Activated T-cell treated with anti-CD3 and anti-CD28 coated beads, Interleukin-2, amount 50 U/mL, for 72 hours (primary cell): ENCODE measurements around the gene RANGAP1. TPM values are rescaled to one million over a fixed set of nuclear protein-coding genes. Genes with fewer than 3 reads are reported as not detected.

Experiments
- ATAC-seq, 2 donors: fragments of 150-1000 bp; cut with Tn5 transposase; replicated peaks in 1 of 2; 2 replicates each; pipeline ENCODE4 v1.10.0; 2021; ENCODE audit warnings: moderate library complexity in 2 of 2, mild to moderate bottlenecking in 1 of 2
- DNase-seq, 2 donors: peaks; one replicate each; pipeline ENCODE4 v3.0.0; 2021 to 2022; ENCODE audit warnings: mixed read lengths in 1 of 2
- H3K27ac Mint-ChIP-seq: one replicate; pipeline ENCODE4 v1.8.0; 2022; ENCODE audit warnings: mild to moderate bottlenecking, moderate library complexity, mixed read lengths
- H3K27me3 Mint-ChIP-seq: one replicate; pipeline ENCODE4 v1.8.0; 2022; ENCODE audit warnings: low read depth, mixed read lengths
- H3K36me3 Mint-ChIP-seq, 2 donors: one replicate each; pipeline ENCODE4 v1.8.0; 2022; ENCODE audit warnings: mixed read lengths in 2 of 2, mild to moderate bottlenecking in 1 of 2; ENCODE audit not compliant: insufficient read depth in 2 of 2
- H3K4me1 Mint-ChIP-seq: one replicate; pipeline ENCODE4 v1.8.0; 2022; ENCODE audit warnings: low read depth, mixed read lengths
- H3K4me3 Mint-ChIP-seq, 2 donors: one replicate each; pipeline ENCODE4 v1.8.0; 2022; ENCODE audit warnings: mild to moderate bottlenecking in 2 of 2, mixed read lengths in 2 of 2, moderate library complexity in 2 of 2
- H3K9me3 Mint-ChIP-seq, 2 donors: one replicate each; pipeline ENCODE4 v1.8.0; 2022; ENCODE audit warnings: mixed read lengths in 2 of 2
- total RNA-seq, 2 donors: library from RNA; stranded (reverse); gene quantifications; one replicate each; pipeline ENCODE4 v1.2.3, GENCODE V29; 2022

The RANGAP1 gene
- 100 to 1,000 TPM; 162 to 217 TPM for total RNA-seq

GRCh38 chr22:41285820-41286638, at the start of gene RANGAP1:
Gene RANGAP1, minus strand, starts transcription at chr22:41286187. Its CDS starts 5,143 bp downstream, at chr22:41281044.
- peak; percentile 98 to 99 for DNase-seq
- H3K27me3 Mint-ChIP-seq: no peaks in the 10 kb centered on the region
- peak; percentile 91 to 92 for ATAC-seq
- H3K4me3 Mint-ChIP-seq: peak within 1 kb of the TSS; percentile 95
- peaks cover 8 to 18% of the 10 kb centered on the region in 2 donors for H3K36me3 Mint-ChIP-seq
- no peaks in the 10 kb centered on the region for H3K9me3 Mint-ChIP-seq
- H3K4me1 Mint-ChIP-seq: peaks cover 41% of the 10 kb centered on the region
- peak within 1 kb of the TSS; percentile 93 for H3K27ac Mint-ChIP-seq

GRCh38 chr22:41334951-41335635, 49.1 kb upstream of the RANGAP1 start:
- no peak for ATAC-seq
- Mint-ChIP-seq H3K4me1 (peaks cover 7% of the 10 kb centered on the region), H3K36me3 (peaks cover 2 to 11% of the 10 kb centered on the region in 2 donors), H3K9me3 (no peaks in the 10 kb centered on the region), H3K4me3 (no peak overlapping the region), H3K27ac (no peak overlapping the region), H3K27me3 (no peaks in the 10 kb centered on the region)
- DNase-seq: no peak

- DNase-seq (no peak), ATAC-seq (no peak)
- H3K9me3 Mint-ChIP-seq: no peaks in the 10 kb centered on the region
- no peak overlapping the region for H3K27ac Mint-ChIP-seq
- H3K4me1 Mint-ChIP-seq: peaks cover 7% of the 10 kb centered on the region
- H3K36me3 Mint-ChIP-seq: peaks cover 2 to 12% of the 10 kb centered on the region in 2 donors
- H3K4me3 Mint-ChIP-seq: no peak overlapping the region
- no peaks in the 10 kb centered on the region for H3K27me3 Mint-ChIP-seq
Observed at GRCh38 chr22:41334215-41334614, 48.2 kb upstream of the RANGAP1 start.

GRCh38 chr22:41333806-41334205, 47.8 kb upstream of the RANGAP1 start:
- no peaks in the 10 kb centered on the region for H3K9me3 Mint-ChIP-seq
- H3K27me3 Mint-ChIP-seq: no peaks in the 10 kb centered on the region
- peaks cover 2 to 12% of the 10 kb centered on the region in 2 donors for H3K36me3 Mint-ChIP-seq
- ATAC-seq (no peak), DNase-seq (no peak)
- H3K4me1 Mint-ChIP-seq: peaks cover 7% of the 10 kb centered on the region
- H3K27ac Mint-ChIP-seq: no peak overlapping the region
- H3K4me3 Mint-ChIP-seq: no peak overlapping the region

GRCh38 chr22:41332217-41332939, 46.4 kb upstream of the RANGAP1 start:
- DNase-seq (no peak), ATAC-seq (no peak)
- Mint-ChIP-seq H3K4me3 (no peak overlapping the region), H3K36me3 (peaks cover 4 to 10% of the 10 kb centered on the region in 2 donors), H3K9me3 (no peaks in the 10 kb centered on the region), H3K27ac (no peak overlapping the region), H3K27me3 (no peaks in the 10 kb centered on the region), H3K4me1 (peaks cover 7% of the 10 kb centered on the region)

- DNase-seq (no peak), ATAC-seq (no peak)
- peaks cover 2 to 12% of the 10 kb centered on the region in 2 donors for H3K36me3 Mint-ChIP-seq
- H3K4me3 Mint-ChIP-seq: no peak overlapping the region
- no peaks in the 10 kb centered on the region for H3K9me3 Mint-ChIP-seq
- H3K4me1 Mint-ChIP-seq: no peaks in the 10 kb centered on the region
- H3K27ac Mint-ChIP-seq: no peak overlapping the region
- H3K27me3 Mint-ChIP-seq: no peaks in the 10 kb centered on the region
Observed at GRCh38 chr22:41330169-41330568, 44.2 kb upstream of the RANGAP1 start.

GRCh38 chr22:41327124-41327523, 41.1 kb upstream of the RANGAP1 start:
- no peak for DNase-seq
- no peak for ATAC-seq
- Mint-ChIP-seq H3K9me3 (no peaks in the 10 kb centered on the region), H3K27me3 (no peaks in the 10 kb centered on the region), H3K4me3 (no peak overlapping the region), H3K36me3 (peaks cover 2 to 15% of the 10 kb centered on the region in 2 donors), H3K27ac (no peak overlapping the region), H3K4me1 (no peaks in the 10 kb centered on the region)

- no peak overlapping the region for H3K27ac Mint-ChIP-seq
- no peaks in the 10 kb centered on the region for H3K4me1 Mint-ChIP-seq
Observed at GRCh38 chr22:41324821-41325528, 39.0 kb upstream of the RANGAP1 start.

GRCh38 chr22:41320416-41321240, 34.6 kb upstream of the RANGAP1 start:
- DNase-seq (no peak), ATAC-seq (no peak)
- Mint-ChIP-seq H3K36me3 (peaks cover 0 to 9% of the 10 kb centered on the region in 2 donors), H3K9me3 (no peaks in the 10 kb centered on the region), H3K27ac (no peak overlapping the region), H3K27me3 (no peaks in the 10 kb centered on the region), H3K4me1 (peaks cover 6% of the 10 kb centered on the region), H3K4me3 (no peak overlapping the region)

More at GRCh38 chr22:41324821-41325528, 39.0 kb upstream of the RANGAP1 start:
- ATAC-seq (no peak), DNase-seq (no peak)
- no peaks in the 10 kb centered on the region for H3K9me3 Mint-ChIP-seq
- peaks cover 2 to 15% of the 10 kb centered on the region in 2 donors for H3K36me3 Mint-ChIP-seq
- H3K4me3 Mint-ChIP-seq: no peak overlapping the region
- no peaks in the 10 kb centered on the region for H3K27me3 Mint-ChIP-seq

- peaks cover 0 to 3% of the 10 kb centered on the region in 2 donors for H3K36me3 Mint-ChIP-seq
- H3K27me3 Mint-ChIP-seq: no peaks in the 10 kb centered on the region
Observed at GRCh38 chr22:41315586-41315985, 29.6 kb upstream of the RANGAP1 start.

GRCh38 chr22:41314821-41315220, 28.8 kb upstream of the RANGAP1 start:
- peaks cover 20% of the 10 kb centered on the region for H3K4me1 Mint-ChIP-seq
- H3K4me3 Mint-ChIP-seq: no peak overlapping the region
- no peak for ATAC-seq
- no peaks in the 10 kb centered on the region for H3K9me3 Mint-ChIP-seq
- no peaks in the 10 kb centered on the region for H3K27me3 Mint-ChIP-seq
- peaks cover 0 to 3% of the 10 kb centered on the region in 2 donors for H3K36me3 Mint-ChIP-seq
- DNase-seq: no peak
- H3K27ac Mint-ChIP-seq: no peak overlapping the region

More at GRCh38 chr22:41315586-41315985, 29.6 kb upstream of the RANGAP1 start:
- Mint-ChIP-seq H3K9me3 (no peaks in the 10 kb centered on the region), H3K4me3 (no peak overlapping the region), H3K4me1 (peaks cover 18% of the 10 kb centered on the region), H3K27ac (no peak overlapping the region)
- ATAC-seq (no peak), DNase-seq (no peak)

GRCh38 chr22:41311487-41311886, 25.5 kb upstream of the RANGAP1 start:
- Mint-ChIP-seq H3K27ac (no peak overlapping the region), H3K9me3 (no peaks in the 10 kb centered on the region), H3K4me1 (peaks cover 33% of the 10 kb centered on the region), H3K36me3 (peaks cover 0 to 4% of the 10 kb centered on the region in 2 donors), H3K4me3 (no peak overlapping the region), H3K27me3 (no peaks in the 10 kb centered on the region)
- ATAC-seq (peak in 1 of 2 donors; percentile 25), DNase-seq (no peak)
